NOMO-1 treated with DMSO at 0.1 percent for 48 hours (cell line): ENCODE measurements around the gene NFKBIB.

ENCODE experiments used
- DNase-seq: peaks from one replicate; lab custom pipeline; 2025; ENCODE audit not compliant: unreplicated experiment; lab: John Stamatoyannopoulos, UW

NFKBIB gene

GRCh38 chr19:38901683-38902082 lies 1.9 kb downstream of the NFKBIB start:
- no peak for DNase-seq

DNA sequence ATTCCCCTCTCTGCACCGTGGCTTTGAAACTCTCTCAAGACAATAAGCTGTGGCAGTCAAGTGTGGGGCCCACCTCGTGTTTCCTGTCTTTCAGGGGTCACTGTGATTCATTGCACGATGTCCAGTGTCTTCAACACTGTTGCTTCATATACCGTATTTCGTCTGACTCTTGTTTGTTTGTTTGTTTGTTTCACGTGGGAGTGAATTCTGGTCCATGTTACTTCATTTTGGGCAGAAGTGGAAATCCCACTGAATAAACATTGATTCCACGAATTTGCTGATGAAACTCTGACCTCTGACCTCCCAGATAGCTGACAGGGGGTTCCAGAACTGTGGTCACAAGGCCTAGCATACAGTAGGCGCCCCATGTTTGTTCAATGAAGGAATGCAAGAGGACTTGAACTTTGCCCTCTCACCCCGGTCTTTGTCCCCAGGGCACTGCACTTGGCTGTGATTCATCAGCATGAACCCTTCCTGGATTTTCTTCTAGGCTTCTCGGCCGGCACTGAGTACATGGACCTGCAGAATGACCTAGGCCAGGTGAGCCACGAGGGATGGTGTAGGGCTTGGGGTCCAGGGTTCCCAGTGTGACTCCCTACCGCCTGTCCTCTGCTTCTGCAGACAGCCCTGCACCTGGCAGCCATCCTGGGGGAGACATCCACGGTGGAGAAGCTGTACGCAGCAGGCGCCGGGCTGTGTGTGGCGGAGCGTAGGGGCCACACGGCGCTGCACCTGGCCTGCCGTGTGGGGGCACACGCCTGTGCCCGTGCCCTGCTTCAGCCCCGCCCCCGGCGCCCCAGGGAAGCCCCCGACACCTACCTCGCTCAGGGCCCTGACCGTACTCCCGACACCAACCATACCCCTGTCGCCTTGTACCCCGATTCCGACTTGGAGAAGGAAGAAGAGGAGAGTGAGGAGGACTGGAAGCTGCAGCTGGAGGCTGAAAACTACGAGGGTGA lies 5.1 kb downstream of the NFKBIB start:
- no peak for DNase-seq

DNA sequence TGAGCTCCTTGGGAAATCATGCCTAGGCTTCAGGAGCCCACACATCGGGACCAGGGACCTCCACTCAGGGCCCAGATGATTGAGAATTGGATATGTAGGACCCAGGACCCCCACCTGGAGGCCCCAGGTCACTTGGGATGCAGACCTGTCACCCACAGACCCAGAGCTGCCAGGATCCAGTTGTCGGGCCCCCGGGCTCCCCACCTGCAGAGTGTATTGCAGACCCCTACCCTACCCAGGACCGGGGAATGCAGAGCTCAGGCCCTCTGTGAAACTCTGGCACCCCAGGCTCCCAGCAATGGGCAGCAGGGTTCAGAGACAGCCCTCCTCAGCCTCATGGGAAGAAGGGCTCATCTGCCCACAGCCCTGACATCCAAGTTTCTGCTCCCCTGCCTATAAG lies 5.9 kb downstream of the NFKBIB start:
- DNase-seq, result no peak

- DNase-seq, result no peak
Observed at GRCh38 chr19:38907227-38907626, 7.5 kb downstream of the NFKBIB start.

- DNase-seq, result no peak
Observed at GRCh38 chr19:38907670-38908069, 7.9 kb downstream of the NFKBIB start.

DNA sequence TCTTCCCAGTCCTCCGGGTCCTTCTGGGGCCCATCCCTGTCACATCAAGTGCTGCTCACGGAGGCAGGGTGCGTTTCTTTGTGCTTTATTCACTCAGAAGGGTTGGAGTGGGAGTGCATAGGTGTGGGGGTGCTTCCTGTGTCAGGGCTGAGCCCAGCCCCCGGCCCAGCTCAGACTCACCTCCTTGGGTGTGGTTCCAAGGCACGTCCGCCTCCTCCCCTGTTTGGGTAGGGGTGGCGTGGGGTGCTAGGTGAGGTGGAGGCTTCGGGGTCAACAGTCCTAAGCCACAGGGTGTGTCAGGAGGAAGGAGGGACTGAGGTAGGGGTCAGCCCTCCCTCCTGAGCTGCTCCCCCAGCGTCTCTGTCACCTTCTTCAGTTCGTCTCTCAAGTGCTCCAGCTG lies 9.1 kb downstream of the NFKBIB start:
- DNase-seq, result no peak

- DNase-seq, result no peak
Observed at GRCh38 chr19:38910488-38910887, 10.7 kb downstream of the NFKBIB start.

DNA sequence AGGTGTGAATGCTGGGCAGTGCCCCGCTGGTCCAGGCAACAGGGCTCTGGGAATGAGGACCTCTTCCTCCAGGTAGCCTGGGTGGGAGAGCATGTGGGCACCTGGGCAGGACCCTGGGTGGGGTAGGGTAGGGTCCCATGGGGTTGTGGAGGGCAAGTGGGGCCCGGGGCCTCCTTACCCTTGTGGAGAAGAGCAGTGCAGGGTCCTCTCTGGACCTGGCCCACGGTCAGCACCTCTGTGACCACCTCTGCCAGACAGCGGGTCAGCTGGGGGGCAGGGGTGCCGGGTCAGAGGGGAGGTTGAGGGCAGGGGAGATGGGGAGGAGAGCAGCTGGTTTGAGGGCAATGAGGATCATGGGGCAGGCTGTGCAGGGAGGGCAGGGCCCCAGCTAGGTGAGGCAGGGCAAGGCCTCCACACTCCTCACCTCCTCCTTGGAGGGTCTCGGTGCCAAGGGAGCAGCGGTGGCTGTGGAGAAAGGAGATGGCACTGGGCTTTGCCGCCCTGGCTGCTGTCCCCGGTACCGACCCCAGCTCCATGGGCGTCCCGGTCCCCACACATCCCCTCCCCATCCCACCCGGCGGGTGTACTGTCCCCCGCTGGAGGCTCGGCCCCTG lies 11.7 kb downstream of the NFKBIB start:
- DNase-seq, result no peak

GRCh38 chr19:38912600-38913514 lies 13.1 kb downstream of the NFKBIB start:
- DNase-seq, result no peak

GRCh38 chr19:38913958-38914357 lies 14.2 kb downstream of the NFKBIB start:
- no peak for DNase-seq

DNA sequence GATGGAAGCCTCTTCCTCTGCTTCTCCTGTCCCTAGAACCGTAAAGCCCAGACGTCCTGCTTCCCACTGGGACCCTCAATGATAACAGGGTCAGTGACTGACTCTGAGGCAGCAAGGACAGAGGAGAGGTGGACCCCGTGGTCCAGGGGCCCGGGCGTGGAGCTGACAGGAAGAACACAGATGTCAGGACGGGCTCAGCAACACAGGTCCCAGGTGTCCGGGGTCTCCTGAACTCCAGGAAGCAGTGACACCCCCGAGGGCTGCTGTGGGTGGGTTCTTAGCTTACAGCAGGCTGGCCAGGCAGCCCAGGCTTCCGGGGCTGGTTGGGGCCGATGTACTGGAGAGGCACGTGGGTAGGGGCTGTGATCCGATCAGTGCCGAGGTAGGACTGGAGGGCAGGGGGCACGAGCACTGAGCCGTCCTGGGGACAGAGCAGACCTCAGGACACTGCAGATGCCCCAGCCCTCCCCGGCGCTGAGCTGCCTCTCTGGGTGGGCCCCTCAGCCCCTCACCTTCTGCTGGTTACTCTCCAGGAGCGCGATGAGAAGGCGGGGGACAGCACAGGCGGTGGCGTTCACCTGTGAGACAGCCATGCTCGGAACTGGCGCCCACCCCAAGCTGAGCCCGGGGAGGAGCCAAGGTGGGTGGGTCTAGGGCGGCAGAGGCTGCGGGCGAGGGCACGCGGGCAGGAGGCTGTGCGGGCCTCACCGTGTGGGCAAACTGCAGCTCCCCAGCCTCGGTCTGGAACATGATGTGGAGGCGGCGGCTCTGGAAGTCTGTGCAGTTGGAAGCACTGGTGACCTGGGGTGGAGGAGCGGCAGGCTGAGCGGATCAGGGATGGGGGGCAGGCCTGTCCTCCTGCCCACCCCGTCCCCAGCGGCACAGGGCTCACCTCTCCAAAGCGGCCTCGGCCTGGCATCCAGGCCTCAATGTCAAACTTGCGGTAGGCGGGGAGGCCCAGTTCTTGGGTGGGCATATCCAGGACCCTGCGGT lies 15.9 kb downstream of the NFKBIB start:
- no peak for DNase-seq

GRCh38 chr19:38917516-38917915 lies 17.7 kb downstream of the NFKBIB start:
- DNase-seq, result no peak

GRCh38 chr19:38917921-38918491 lies 18.2 kb downstream of the NFKBIB start:
- no peak for DNase-seq

- DNase-seq, result no peak
Observed at GRCh38 chr19:38918526-38918925, 18.8 kb downstream of the NFKBIB start.

GRCh38 chr19:38919837-38920601 lies 20.2 kb downstream of the NFKBIB start:
- DNase-seq, result no peak

DNA sequence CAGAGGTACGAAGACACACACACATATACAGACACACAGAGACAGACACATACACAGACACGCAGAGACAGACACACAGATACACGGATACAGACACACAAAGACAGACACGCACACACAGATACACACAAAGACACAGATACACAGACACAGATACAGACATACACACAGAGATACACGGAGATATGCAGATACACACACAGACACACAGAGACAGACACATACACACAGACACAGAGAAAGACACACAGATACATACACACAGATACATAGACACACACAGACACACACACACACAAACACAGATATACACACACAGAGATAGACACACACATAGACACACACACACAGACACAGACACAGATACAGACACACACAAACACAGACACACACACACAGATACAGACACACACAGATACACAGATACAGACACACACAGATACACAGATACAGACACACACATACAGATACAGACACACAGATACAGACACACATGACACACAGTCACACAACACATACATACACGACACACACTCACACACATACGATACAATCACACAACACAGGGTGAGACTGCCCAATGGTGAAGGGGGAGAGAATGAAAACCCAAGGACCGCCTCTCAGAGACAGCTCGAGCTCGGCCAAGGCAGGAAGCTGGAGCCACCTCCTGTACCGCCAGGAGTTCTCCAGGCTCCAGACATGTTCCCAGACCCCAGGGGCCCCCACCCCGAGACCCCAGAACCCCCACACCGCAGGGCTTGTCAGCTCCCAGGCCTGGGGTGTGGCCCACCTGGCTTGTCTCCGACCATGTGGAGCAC lies 21.0 kb downstream of the NFKBIB start:
- no peak for DNase-seq

GRCh38 chr19:38921420-38922274 lies 21.9 kb downstream of the NFKBIB start:
- DNase-seq, result no peak
